ENCODE measurements around the gene CASZ1.

GRCh38 chr1:10815858-10816195 is 19.4 kb upstream of the CASZ1 start:
- TF ChIP-seq POLR2AphosphoS5 (IDR thresholded peaks at IDR 0.05; ENCODE audit: low read depth) (no peak), REST (IDR thresholded peaks at IDR 0.05; ENCODE audit: insufficient replicate concordance, low read depth) (no peak), GABPA (IDR thresholded peaks at IDR 0.05; ENCODE audit: low read depth) (no peak)
- TF ChIP-seq, protein P1, sequence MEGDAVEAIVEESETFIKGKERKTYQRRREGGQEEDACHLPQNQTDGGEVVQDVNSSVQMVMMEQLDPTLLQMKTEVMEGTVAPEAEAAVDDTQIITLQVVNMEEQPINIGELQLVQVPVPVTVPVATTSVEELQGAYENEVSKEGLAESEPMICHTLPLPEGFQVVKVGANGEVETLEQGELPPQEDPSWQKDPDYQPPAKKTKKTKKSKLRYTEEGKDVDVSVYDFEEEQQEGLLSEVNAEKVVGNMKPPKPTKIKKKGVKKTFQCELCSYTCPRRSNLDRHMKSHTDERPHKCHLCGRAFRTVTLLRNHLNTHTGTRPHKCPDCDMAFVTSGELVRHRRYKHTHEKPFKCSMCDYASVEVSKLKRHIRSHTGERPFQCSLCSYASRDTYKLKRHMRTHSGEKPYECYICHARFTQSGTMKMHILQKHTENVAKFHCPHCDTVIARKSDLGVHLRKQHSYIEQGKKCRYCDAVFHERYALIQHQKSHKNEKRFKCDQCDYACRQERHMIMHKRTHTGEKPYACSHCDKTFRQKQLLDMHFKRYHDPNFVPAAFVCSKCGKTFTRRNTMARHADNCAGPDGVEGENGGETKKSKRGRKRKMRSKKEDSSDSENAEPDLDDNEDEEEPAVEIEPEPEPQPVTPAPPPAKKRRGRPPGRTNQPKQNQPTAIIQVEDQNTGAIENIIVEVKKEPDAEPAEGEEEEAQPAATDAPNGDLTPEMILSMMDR (IDR thresholded peaks at IDR 0.05; ENCODE audit: insufficient read depth, low read length), result no peak
